ENCODE measurements around the gene CDH11. TPM values are rescaled to one million over a fixed set of nuclear protein-coding genes. Genes with fewer than 3 reads are reported as not detected.

Gene CDH11
- total and polyA plus RNA-seq, 9 of the 15 experiments (the other 6 are each of a cell fraction or from before 2014, with no cell fraction given) = 0.18 TPM; not detected in 8

DNA sequence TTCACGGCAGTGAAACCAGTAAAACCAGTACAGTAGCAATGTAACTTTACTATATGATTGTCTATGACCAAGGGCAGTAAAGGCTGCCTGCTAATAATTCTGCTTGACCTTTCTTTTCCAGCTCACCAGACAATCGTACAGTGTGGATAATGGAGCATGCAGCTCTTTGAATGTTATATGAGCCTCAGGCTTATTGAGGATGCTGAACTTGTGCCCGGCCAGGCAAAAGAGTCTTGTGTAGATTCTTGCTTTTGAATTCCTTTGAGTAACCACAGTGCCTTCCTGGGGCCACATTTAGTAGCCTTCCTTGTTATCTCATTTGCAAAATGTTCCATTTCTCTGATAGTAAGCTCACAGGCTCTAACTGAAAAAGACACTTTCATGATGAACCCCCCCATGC, 131.8 kb downstream of the CDH11 start:
- H3K4me1 ChIP-seq (replicated peaks in 1 of 2; ENCODE audit: control insufficient read depth in 2 of 2, insufficient read depth in 2 of 2, low read length in 2 of 2) = no peaks in the 10 kb centered on the region
- ChIA-PET POLR2A (no interaction called here), CTCF (ENCODE audit: low intra/inter-chr PET ratio) (no interaction called here)
- no peak overlapping the region for H3K9ac ChIP-seq (ENCODE audit: insufficient read depth in 1 of 2, low read depth in 2 of 2, low read length in 2 of 2)
- intact Hi-C loops (cut with micrococcal nuclease) = no loop called here
- no peaks in the 10 kb centered on the region for H4K20me1 ChIP-seq (replicated peaks; ENCODE audit: control insufficient read depth, insufficient read depth, low read length)
- ATAC-seq (no peak), FAIRE-seq (no peak), DNase-seq (ENCODE audit: extremely low read depth in 1 of 4, low spot score in 3 of 4) (no peak)
- H3K36me3 ChIP-seq (ENCODE audit: control insufficient read depth, insufficient read depth, low read length) = no peaks in the 10 kb centered on the region
- in situ Hi-C loops (cut with MboI) = no loop called here
- no peaks in the 10 kb centered on the region for H3K9me1 ChIP-seq (ENCODE audit: control insufficient read depth, insufficient read depth, low read length)
- TF ChIP-seq ZNF76 (CRISPR knock-in tag; IDR thresholded peaks at IDR 0.05; ENCODE audit: borderline replicate concordance) (no peak), ZNF232 (CRISPR knock-in tag; IDR thresholded peaks at IDR 0.05) (no peak), SMARCE1 (IDR thresholded peaks at IDR 0.05) (no peak), SMAD3 (CRISPR knock-in tag; conservative IDR thresholded peaks at IDR 0.05) (no peak), PCBP2 (IDR thresholded peaks at IDR 0.05; ENCODE audit: low read depth, low read length, poor library complexity, severe bottlenecking) (no peak)
- TF ChIP-seq, protein P1, sequence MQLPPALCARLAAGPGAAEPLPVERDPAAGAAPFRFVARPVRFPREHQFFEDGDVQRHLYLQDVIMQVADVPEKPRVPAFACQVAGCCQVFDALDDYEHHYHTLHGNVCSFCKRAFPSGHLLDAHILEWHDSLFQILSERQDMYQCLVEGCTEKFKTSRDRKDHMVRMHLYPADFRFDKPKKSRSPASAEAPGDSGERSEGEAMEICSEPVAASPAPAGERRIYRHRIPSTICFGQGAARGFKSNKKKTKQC (CRISPR knock-in tag; IDR thresholded peaks at IDR 0.05) = no peak
- TF ChIP-seq, protein P2, sequence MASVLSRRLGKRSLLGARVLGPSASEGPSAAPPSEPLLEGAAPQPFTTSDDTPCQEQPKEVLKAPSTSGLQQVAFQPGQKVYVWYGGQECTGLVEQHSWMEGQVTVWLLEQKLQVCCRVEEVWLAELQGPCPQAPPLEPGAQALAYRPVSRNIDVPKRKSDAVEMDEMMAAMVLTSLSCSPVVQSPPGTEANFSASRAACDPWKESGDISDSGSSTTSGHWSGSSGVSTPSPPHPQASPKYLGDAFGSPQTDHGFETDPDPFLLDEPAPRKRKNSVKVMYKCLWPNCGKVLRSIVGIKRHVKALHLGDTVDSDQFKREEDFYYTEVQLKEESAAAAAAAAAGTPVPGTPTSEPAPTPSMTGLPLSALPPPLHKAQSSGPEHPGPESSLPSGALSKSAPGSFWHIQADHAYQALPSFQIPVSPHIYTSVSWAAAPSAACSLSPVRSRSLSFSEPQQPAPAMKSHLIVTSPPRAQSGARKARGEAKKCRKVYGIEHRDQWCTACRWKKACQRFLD (CRISPR knock-in tag; IDR thresholded peaks at IDR 0.05) = no peak
- TF ChIP-seq, protein P3, sequence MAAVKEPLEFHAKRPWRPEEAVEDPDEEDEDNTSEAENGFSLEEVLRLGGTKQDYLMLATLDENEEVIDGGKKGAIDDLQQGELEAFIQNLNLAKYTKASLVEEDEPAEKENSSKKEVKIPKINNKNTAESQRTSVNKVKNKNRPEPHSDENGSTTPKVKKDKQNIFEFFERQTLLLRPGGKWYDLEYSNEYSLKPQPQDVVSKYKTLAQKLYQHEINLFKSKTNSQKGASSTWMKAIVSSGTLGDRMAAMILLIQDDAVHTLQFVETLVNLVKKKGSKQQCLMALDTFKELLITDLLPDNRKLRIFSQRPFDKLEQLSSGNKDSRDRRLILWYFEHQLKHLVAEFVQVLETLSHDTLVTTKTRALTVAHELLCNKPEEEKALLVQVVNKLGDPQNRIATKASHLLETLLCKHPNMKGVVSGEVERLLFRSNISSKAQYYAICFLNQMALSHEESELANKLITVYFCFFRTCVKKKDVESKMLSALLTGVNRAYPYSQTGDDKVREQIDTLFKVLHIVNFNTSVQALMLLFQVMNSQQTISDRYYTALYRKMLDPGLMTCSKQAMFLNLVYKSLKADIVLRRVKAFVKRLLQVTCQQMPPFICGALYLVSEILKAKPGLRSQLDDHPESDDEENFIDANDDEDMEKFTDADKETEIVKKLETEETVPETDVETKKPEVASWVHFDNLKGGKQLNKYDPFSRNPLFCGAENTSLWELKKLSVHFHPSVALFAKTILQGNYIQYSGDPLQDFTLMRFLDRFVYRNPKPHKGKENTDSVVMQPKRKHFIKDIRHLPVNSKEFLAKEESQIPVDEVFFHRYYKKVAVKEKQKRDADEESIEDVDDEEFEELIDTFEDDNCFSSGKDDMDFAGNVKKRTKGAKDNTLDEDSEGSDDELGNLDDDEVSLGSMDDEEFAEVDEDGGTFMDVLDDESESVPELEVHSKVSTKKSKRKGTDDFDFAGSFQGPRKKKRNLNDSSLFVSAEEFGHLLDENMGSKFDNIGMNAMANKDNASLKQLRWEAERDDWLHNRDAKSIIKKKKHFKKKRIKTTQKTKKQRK (IDR thresholded peaks at IDR 0.05; ENCODE audit: borderline replicate concordance, low read depth, low read length) = no peak
- H3K4me3 ChIP-seq = no peak overlapping the region
- H3K4me2 ChIP-seq (ENCODE audit: insufficient read depth, low read length) = no peak overlapping the region
- H3K79me2 ChIP-seq (ENCODE audit: control insufficient read depth, insufficient read depth, low read length) = no peaks in the 10 kb centered on the region
- no peak overlapping the region for H3K27ac ChIP-seq (ENCODE audit: extremely low read depth, low read depth, low read length)
- WGBS (ENCODE audit: insufficient coverage, low coverage, missing lambda C conversion rate) = 6% methylated on average over 3 of the region's 3 CpGs
- no peak overlapping the region for H2AFZ ChIP-seq (ENCODE audit: low read depth, low read length)
- no TSS peak for BruUV-seq (replicated peaks)
- no peaks in the 10 kb centered on the region; the same call in 1 of the 2 replicates for H3K9me3 ChIP-seq (replicated peaks; ENCODE audit: control insufficient read depth, insufficient read depth, low read depth, low read length)
- no peaks in the 10 kb centered on the region for H3K27me3 ChIP-seq (ENCODE audit: control insufficient read depth in 2 of 2, insufficient read depth in 2 of 2, low read length in 2 of 2)

Data from K562 (cell line).